ENCODE results near the gene ZFAND2A. TPM values are rescaled to one million over a fixed set of nuclear protein-coding genes. Genes with fewer than 3 reads are reported as not detected.

ZFAND2A gene
- total RNA-seq, 1 experiment from 2014 or later = 28.4 TPM

GRCh38 chr7:1175967-1176851, 16.2 kb upstream of the ZFAND2A start:
- Histone ChIP-seq H3K4me3 (ENCODE audit: low read length) (peak overlapping the region; percentile 59), H3K36me3 (ENCODE audit: low read depth, low read length) (no peaks in the 10 kb centered on the region), H3K9me3 (ENCODE audit: low read length) (no peaks in the 10 kb centered on the region), H4K20me1 (ENCODE audit: low read length) (no peaks in the 10 kb centered on the region), H3K9ac (ENCODE audit: low read length) (peak overlapping the region; percentile 41), H3K27me3 (ENCODE audit: low read length) (no peaks in the 10 kb centered on the region), H3K9me2 (replicated peaks; ENCODE audit: low read length) (no peaks in the 10 kb centered on the region), H2AFZ (ENCODE audit: low read length) (peak overlapping the region; percentile 82), H3K27ac (ENCODE audit: low read length) (no peak overlapping the region), H3K4me2 (ENCODE audit: low read length) (peak overlapping the region; percentile 77), H3F3A (ENCODE audit: low read length, unreplicated experiment) (no peaks in the 10 kb centered on the region), H3K79me2 (ENCODE audit: low read length) (no peaks in the 10 kb centered on the region), H3K4me1 (ENCODE audit: insufficient read depth, low read length) (peaks cover 7% of the 10 kb centered on the region; the same call in 1 of the 2 replicates)
- no TSS peak for BruUV-seq (replicated peaks)
- ChIA-PET CTCF (interaction anchor here (0.5 to 2.0 kb wide), 11 partner anchors 9 to 672 kb away, joined by 3 to 11 read pairs (median 3); a partner anchor contains a TSS), POLR2A (ENCODE audit: unreplicated experiment) (interaction anchor here (1.0 kb wide), 1 partner anchor 17 kb away, joined by 3 read pairs; no protein-coding TSS in a partner anchor)
- intact Hi-C loops (cut with micrococcal nuclease) = loop anchor here (2.0 to 5.0 kb wide), 4 partner anchors 19 to 183 kb away; partner anchors contain the start of gene GPER1
- TF ChIP-seq EZH2 (IDR thresholded peaks at IDR 0.05; ENCODE audit: low read length, unreplicated experiment) (no peak), CTCF (conservative IDR thresholded peaks at IDR 0.05; ENCODE audit: low read depth, low read length) (peak; percentile 85), EZH2phosphoT487 (IDR thresholded peaks at IDR 0.05; ENCODE audit: borderline replicate concordance, low read length) (no peak)
- ATAC-seq (peak; percentile 89), DNase-seq (peak; percentile 88)

GRCh38 chr7:1175597-1175966, 15.6 kb upstream of the ZFAND2A start:
- H3K4me3 ChIP-seq (ENCODE audit: low read length) = peak overlapping the region; percentile 59; the same call in 1 of the 2 replicates
- intact Hi-C loops (cut with micrococcal nuclease) = loop anchor here (5.0 kb wide), 1 partner anchor 88 kb away; the partner anchor contains the start of gene GPER1

More at GRCh38 chr7:1175597-1175966, 15.6 kb upstream of the ZFAND2A start:
- Histone ChIP-seq H3K79me2 (ENCODE audit: low read length) (no peaks in the 10 kb centered on the region), H3K4me2 (ENCODE audit: low read length) (peak overlapping the region; percentile 77), H3K4me1 (ENCODE audit: insufficient read depth, low read length) (peaks cover 7% of the 10 kb centered on the region; the same call in 1 of the 2 replicates), H2AFZ (ENCODE audit: low read length) (peak overlapping the region; percentile 82), H3K9me2 (replicated peaks; ENCODE audit: low read length) (no peaks in the 10 kb centered on the region), H3K36me3 (ENCODE audit: low read depth, low read length) (no peaks in the 10 kb centered on the region), H4K20me1 (ENCODE audit: low read length) (no peaks in the 10 kb centered on the region), H3K27ac (ENCODE audit: low read length) (no peak overlapping the region), H3K27me3 (ENCODE audit: low read length) (no peaks in the 10 kb centered on the region), H3F3A (ENCODE audit: low read length, unreplicated experiment) (no peaks in the 10 kb centered on the region), H3K9ac (ENCODE audit: low read length) (peak overlapping the region; percentile 41), H3K9me3 (ENCODE audit: low read length) (no peaks in the 10 kb centered on the region)
- BruUV-seq (replicated peaks) = TSS peak; percentile 93
- ChIA-PET CTCF (interaction anchor here (0.6 to 2.0 kb wide), 4 partner anchors 9 to 182 kb away, joined by 3 to 11 read pairs (median 5); a partner anchor contains a TSS), POLR2A (ENCODE audit: unreplicated experiment) (interaction anchor here (1.0 kb wide), 1 partner anchor 17 kb away, joined by 3 read pairs; no protein-coding TSS in a partner anchor)
- no peak for DNase-seq
- no peak for ATAC-seq
- no peak for TF ChIP-seq EZH2 (IDR thresholded peaks at IDR 0.05; ENCODE audit: low read length, unreplicated experiment)
- TF ChIP-seq CTCF (conservative IDR thresholded peaks at IDR 0.05; ENCODE audit: low read depth, low read length) = no peak
- TF ChIP-seq EZH2phosphoT487 (IDR thresholded peaks at IDR 0.05; ENCODE audit: borderline replicate concordance, low read length) = no peak
